Measurements from ENCODE around the gene ADARB1.

- TF ChIP-seq CTCF (conservative IDR thresholded peaks at IDR 0.05) (no peak), EZH2 (IDR thresholded peaks at IDR 0.05; ENCODE audit: low read depth) (no peak)
Observed at GRCh38 chr21:45135122-45135521, 60.7 kb downstream of the ADARB1 start.
